Neural crest cell (in vitro differentiated cells): ENCODE measurements around the gene GLB1L2. TPM values are rescaled to one million over a fixed set of nuclear protein-coding genes. Genes with fewer than 3 reads are reported as not detected.

Source experiments
- DNase-seq: peaks from one replicate; pipeline ENCODE4 v3.0.0; 2021; ENCODE audit warnings: low read depth, mixed read lengths, low spot score
- H3K27ac Mint-ChIP-seq: one replicate; pipeline ENCODE4 v1.8.0; 2021; ENCODE audit warnings: mild to moderate bottlenecking, mixed read lengths; ENCODE audit not compliant: unreplicated experiment
- H3K27me3 Mint-ChIP-seq: 2 replicates; pipeline ENCODE4 v1.8.0; 2021; ENCODE audit warnings: low read depth, mild to moderate bottlenecking, mixed read lengths
- H3K36me3 Mint-ChIP-seq: 2 replicates; pipeline ENCODE4 v1.8.0; 2021; ENCODE audit warnings: low read depth, mild to moderate bottlenecking, mixed read lengths
- H3K4me1 Mint-ChIP-seq: 2 replicates; pipeline ENCODE4 v1.8.0; 2021; ENCODE audit warnings: mixed read lengths
- H3K4me3 Mint-ChIP-seq: one replicate; pipeline ENCODE4 v1.8.0; 2021; ENCODE audit warnings: mild to moderate bottlenecking, mixed read lengths
- H3K9me3 Mint-ChIP-seq: 2 replicates; pipeline ENCODE4 v1.8.0; 2021; ENCODE audit warnings: mixed read lengths
- CTCF ChIP-seq: fragments of 200-600 bp; sonication (generic); conservative IDR thresholded peaks from 2 replicates; pipeline ENCODE4 v1.5.0; 2021; ENCODE audit warnings: antibody characterized with exemption, mild to moderate bottlenecking
- total RNA-seq: library from RNA; stranded (reverse); gene quantifications from 2 replicates; pipeline ENCODE4 v1.2.1, GENCODE V29; 2021

Gene GLB1L2
- total RNA-seq, 1 donor from 2014 or later = 15.4 TPM

GRCh38 chr11:134350381-134350780 is 18.6 kb downstream of the GLB1L2 start:
- no peak for TF ChIP-seq CTCF
- H3K27me3 Mint-ChIP-seq = no peaks in the 10 kb centered on the region
- no peak for DNase-seq
- no peaks in the 10 kb centered on the region for H3K4me1 Mint-ChIP-seq
- no peaks in the 10 kb centered on the region for H3K9me3 Mint-ChIP-seq
- H3K36me3 Mint-ChIP-seq = peaks cover 6% of the 10 kb centered on the region
- no peak overlapping the region for H3K27ac Mint-ChIP-seq
- no peak overlapping the region for H3K4me3 Mint-ChIP-seq

- Mint-ChIP-seq H3K4me3 (no peak overlapping the region), H3K4me1 (no peaks in the 10 kb centered on the region), H3K27me3 (no peaks in the 10 kb centered on the region), H3K9me3 (no peaks in the 10 kb centered on the region), H3K27ac (no peak overlapping the region), H3K36me3 (peaks cover 6% of the 10 kb centered on the region)
- no peak for DNase-seq
- TF ChIP-seq CTCF = no peak
Measured at GRCh38 chr11:134352111-134352510, 20.3 kb downstream of the GLB1L2 start.

GRCh38 chr11:134355136-134355535 is 23.3 kb downstream of the GLB1L2 start:
- DNase-seq = no peak
- H3K4me3 Mint-ChIP-seq = no peak overlapping the region
- peaks cover 6% of the 10 kb centered on the region for H3K36me3 Mint-ChIP-seq
- H3K27ac Mint-ChIP-seq = no peak overlapping the region
- peaks cover 3% of the 10 kb centered on the region for H3K4me1 Mint-ChIP-seq
- H3K27me3 Mint-ChIP-seq = no peaks in the 10 kb centered on the region
- H3K9me3 Mint-ChIP-seq = no peaks in the 10 kb centered on the region
- TF ChIP-seq CTCF = no peak

- Mint-ChIP-seq H3K4me1 (peaks cover 5% of the 10 kb centered on the region), H3K27ac (no peak overlapping the region), H3K9me3 (no peaks in the 10 kb centered on the region), H3K36me3 (peaks cover 6% of the 10 kb centered on the region), H3K27me3 (no peaks in the 10 kb centered on the region), H3K4me3 (no peak overlapping the region)
- TF ChIP-seq CTCF = no peak
- no peak for DNase-seq
Measured at GRCh38 chr11:134355656-134356055, 23.9 kb downstream of the GLB1L2 start.

GRCh38 chr11:134356656-134357544 is 25.1 kb downstream of the GLB1L2 start:
- no peaks in the 10 kb centered on the region for H3K27me3 Mint-ChIP-seq
- H3K4me3 Mint-ChIP-seq = no peak overlapping the region
- H3K9me3 Mint-ChIP-seq = no peaks in the 10 kb centered on the region
- peaks cover 6% of the 10 kb centered on the region for H3K36me3 Mint-ChIP-seq
- peaks cover 5% of the 10 kb centered on the region for H3K4me1 Mint-ChIP-seq
- DNase-seq = no peak
- H3K27ac Mint-ChIP-seq = no peak overlapping the region
- no peak for TF ChIP-seq CTCF
